HG03060 (cell line): ENCODE measurements around the gene CFAP74.

ENCODE experiments used
- ATAC-seq: cut with Tn5 transposase; IDR thresholded peaks from one replicate; pipeline ENCODE4 v1.9.1; 2021; ENCODE audit warnings: low read depth, moderate number of reproducible peaks; ENCODE audit not compliant: unreplicated experiment

Gene CFAP74

DNA sequence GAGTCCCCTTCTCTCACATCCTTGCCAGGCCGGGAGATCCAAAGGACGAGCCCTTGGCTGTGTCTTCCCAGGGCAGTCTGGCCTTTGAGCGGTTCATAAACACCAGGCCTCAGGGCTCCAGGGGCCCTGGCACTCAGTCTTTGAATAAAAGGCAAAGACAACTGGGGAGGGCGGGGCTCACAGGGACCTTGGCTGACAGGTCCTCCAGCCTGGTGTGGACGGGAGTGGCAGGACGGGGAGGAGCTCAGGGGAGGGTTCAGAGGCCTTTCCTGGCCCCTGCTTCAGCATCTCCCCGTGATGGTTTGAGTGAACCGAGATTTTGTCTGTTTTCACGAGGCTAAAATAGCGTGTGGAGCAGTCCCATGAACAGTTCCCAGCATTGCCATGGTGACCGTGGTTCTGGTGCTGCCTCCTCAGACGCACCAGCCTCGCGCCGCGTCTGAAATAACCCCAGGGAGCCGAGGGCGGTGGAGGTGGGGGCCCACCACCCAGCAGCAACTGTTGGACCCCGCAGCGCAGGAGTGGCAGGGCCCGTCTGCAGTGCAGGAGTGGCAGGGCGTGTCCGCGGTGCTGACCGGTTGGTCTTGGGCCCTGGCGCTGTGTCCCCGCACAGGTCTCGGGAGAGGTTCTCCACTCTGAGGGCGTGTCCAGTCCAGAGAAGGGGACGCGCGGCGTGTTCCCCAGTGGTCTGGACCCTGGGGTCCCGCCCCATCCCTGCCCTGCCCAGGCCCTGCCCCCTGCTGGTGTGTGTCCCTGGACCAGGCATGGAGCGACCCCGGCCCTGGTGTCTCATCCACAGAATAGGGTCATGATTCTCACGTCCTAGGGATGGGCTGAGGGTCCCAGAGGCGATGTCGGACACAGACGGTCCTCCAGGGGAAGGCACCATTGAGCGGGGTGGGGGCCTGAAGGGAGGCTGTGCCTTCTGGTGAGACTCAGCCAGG is 39.5 kb upstream of the CFAP74 start:
- no peak for ATAC-seq

DNA sequence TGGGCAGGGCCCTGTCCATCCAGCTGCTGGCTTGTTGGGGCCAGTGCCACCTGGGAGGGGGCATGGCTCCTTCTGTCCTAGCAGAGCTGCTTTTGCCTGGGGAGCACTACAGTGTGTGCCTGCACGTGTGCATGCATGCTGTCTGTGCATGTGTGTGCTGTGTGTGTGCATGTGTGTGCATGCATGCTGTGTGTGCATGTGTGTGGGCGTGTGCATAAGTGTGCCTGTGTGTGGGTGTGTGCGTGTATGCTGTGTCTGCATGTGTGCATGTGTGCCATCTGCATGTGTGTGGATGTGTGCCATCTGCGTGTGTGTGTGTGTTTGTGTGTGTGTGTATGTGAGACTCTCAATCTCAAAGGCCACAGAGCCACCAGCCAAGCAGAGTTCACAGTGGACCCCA is 38.3 kb upstream of the CFAP74 start:
- no peak for ATAC-seq

DNA sequence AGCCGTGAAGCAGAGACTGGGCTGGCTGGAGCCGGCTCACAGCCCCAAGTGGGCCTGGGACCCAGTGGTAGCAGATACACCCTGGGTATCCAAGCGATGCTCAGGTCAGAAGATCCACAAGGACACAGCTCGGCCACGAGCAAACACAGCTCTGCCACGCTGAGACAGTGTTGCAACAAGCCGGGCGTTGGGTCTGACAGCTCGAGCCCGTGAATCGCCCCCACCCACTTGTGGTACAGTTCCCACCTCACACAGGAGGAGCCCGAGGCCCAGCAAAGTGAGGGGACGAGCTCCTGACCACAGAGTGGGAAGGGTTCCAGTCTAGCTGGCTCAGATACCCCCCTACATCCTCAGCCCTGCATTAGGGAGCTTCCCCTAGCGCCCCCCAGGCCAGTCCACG is 37.7 kb upstream of the CFAP74 start:
- no peak for ATAC-seq

DNA sequence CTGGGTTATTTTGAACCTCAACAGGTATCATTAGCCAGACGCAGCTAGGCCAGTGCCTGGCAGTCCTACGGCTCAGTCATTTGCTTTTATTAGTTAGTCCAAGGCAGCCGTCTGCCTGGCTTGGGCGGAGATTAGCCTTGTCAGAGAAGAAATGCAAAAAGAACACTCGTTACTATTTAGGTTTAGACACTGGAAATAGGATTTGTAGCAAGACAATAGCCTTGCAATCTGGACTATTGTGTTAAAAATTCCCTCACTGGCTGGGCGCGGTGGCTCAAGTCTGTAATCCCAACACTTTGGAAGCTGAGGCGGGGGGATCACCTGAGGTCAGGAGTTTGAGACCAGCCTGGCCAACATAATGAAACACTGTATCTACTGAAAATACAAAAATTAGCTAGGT is 35.7 kb upstream of the CFAP74 start:
- no peak for ATAC-seq

DNA sequence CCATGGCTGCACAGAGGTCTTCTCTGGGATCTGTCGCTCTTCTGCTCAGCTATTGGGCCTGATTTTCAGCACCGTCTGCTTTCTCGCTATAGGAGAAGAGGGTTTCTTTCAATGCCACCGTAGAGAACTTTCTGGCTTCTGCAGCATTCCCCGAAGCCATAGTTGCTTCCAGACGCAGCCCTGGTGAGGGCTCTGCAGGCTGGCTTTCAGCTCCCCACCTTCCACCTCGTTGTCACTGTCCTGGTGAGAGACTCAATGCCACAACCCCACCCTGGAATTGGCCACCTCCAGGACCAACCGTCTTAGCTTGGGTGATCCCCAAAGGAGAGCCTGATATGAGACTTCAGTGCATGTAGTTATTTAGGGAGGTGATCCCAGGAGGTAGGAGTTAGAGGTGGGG is 34.6 kb upstream of the CFAP74 start:
- no peak for ATAC-seq

DNA sequence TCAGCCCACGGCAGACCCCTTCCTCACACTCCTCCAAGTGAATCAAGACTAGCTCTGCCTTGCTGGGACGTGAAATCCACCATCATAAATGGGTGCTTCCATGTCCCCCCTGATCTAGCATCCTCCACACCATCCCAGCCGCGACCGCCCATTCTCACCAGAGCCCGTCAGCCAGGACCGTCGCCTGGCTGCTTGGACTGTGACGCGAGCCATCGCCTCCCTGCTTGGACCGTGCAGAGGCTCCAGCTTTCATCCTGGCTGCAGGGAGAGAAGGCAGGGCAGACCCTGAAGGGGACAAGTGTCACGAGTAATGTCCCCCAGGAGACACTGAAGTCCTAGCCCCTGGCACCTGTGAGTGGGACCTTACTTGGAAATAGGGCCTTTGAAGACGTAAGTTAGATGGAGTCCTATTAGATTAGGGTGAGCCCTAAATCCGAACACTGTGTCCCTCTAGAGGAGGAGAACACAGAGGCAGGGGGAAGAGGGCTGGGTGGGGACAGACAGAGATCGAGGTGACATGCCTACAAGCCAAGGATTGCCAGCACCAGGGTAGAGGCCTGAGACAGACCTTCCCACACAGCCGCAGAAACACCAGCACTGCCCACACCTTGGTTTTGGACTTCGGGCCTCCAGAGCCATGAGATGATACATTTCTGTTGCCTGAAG is 33.9 kb upstream of the CFAP74 start:
- ATAC-seq = no peak

DNA sequence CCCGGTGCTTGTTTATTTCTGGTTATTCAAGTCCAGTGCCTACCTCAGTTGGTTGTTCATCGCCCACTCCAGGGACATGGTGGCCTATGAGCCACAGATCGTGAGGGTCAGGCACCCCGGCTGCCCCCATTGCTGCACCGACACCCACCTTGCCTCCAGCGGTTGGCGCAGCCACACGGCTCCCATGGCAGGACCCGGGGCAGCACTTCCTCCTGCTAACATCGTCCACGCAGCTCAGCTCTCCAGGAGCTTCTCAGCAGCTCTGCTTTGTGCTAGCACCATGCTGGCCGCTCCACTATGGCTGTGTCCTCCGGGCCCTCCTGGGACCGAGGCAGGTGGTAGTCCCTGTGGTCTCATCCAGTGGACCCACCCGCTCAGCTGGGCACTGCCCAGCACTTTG is 32.7 kb upstream of the CFAP74 start:
- ATAC-seq = no peak

DNA sequence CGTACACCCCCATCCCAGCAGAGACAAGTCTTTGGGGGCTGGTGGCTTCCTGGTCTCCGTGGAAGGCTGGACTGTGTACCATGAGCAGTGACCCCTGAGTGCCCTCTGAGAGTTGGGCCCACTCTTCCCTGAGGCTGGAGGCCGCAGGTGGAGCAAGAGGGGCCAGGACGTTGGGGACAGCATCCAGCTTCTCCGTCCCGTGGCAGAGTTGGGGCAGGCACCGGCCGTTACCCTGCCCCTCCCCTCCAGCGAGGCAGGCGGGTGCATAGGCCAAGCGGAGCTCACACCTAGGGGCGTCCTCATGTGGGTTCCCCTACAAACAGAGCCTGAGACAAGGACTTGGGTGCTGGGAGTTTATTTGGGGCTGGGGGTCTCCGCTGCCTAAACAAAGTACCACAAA is 29.6 kb upstream of the CFAP74 start:
- ATAC-seq = no peak

DNA sequence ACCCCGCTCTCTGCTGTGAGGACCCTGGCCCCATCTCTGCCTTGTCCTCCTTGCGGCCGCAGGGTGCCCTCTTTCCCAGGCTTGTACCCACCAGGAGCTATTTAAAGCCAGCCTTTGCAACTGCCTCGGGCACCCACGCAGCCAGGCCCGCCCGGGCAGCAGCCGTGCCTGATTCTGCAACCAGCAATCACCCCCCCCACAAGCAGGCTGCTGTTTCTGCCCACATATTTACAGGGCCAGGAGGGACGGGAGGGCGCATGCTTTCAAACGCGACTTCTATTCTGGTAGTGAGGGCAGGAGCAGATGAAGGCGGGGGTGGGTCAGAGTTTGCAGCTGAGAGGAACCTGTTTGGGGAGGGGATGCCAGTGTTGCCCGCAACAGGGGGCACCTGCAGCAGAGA is 29.2 kb upstream of the CFAP74 start:
- no peak for ATAC-seq

DNA sequence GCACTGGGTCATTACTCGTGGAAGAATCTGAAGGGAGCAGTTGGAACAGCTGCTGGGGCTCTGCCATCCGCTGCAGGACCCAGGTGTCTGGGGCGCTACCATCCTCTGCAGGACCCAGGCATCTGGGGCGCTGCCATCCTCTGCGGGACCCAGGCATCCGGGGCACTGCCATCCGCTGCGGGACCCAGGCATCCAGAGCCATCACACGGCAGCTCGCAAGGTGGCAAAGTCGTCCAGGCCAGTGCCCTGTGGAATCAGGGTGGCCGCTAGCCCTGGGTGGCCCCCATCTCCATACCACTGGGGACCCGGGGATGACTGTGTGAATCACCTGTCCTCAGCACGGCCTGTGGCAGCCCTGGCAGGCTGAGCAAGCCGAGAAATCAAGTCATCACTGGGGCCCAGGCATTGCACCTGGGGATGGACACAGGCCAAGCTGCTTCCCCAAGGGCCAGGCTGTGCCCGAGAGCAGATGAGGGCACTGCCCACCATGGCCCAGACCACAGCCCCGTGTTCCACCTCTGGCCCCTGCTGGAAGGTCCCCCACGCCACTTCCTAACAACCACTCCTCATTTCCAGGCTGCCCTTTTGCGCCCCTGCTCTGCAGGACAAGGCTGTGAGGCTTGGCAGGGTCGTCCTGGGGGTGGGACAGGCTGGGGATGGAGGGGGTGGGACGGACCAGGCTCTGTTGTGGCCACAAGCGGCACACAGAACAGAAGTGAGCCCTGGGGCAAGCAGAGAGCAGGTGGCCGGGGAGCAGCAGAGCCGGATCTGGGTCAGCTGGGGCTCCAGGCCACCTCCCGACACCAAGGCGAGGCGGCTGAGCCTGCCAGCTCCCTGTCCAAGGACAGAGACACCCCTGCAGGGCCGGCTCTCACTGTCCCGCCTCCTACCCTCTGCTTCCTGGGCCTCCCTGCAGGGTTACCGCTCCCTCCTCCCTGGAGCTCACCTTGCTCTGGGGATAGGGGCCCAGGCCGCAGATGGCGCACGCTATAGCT is 28.3 kb upstream of the CFAP74 start:
- ATAC-seq = no peak

DNA sequence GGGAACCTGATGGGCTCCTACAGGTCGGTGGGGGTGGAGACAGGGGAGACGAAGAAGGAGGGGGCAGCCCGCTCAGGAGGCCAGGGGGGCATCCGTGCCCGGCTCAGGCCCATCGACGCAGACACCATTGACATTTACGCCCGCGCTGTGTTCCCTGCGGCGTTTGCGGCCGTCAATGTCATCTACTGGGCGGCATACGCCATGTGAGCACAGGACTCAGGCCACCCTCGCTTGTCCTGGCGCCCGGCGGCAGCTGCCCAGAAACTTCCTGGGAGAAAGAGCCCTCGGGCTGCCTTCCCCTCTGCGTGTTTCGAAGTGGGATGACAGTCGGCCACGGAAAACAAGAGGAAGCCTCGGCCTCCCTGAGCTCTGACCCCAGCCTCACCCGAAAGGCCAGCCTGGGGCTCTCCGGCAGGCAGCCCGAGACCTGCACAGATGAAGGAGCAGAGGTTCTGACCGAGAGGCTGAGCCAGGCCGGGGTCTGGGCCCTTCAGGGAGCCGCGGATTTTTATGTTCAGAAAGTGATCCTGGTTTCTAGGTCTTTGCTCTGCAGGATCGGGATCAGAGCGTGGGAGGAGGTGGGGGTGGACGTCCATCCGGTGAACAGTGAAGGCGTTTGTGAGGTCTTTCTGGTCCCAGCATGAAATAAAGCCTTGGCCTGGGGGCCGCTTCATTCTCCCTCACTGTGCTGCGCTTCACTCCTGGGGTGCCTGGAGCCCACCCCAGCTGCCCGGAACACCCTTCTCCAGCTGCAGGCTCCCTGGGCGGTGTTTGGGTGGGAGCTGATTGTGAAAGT is 26.7 kb upstream of the CFAP74 start:
- ATAC-seq = no peak

DNA sequence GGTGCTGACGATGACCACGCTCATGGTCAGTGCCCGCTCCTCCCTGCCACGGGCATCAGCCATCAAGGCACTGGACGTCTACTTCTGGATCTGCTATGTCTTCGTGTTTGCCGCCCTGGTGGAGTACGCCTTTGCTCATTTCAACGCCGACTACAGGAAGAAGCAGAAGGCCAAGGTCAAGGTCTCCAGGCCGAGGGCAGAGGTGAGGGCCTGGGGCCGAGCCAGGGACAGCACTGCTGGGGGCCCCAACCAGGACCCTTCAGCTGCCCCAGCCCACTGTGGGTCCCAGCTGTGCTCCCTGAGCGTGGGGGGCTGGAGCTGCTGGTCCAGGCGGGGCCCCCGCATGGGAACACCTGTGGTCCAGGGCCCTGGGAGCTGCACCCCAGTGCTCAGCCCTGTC is 26.0 kb upstream of the CFAP74 start:
- ATAC-seq = no peak

DNA sequence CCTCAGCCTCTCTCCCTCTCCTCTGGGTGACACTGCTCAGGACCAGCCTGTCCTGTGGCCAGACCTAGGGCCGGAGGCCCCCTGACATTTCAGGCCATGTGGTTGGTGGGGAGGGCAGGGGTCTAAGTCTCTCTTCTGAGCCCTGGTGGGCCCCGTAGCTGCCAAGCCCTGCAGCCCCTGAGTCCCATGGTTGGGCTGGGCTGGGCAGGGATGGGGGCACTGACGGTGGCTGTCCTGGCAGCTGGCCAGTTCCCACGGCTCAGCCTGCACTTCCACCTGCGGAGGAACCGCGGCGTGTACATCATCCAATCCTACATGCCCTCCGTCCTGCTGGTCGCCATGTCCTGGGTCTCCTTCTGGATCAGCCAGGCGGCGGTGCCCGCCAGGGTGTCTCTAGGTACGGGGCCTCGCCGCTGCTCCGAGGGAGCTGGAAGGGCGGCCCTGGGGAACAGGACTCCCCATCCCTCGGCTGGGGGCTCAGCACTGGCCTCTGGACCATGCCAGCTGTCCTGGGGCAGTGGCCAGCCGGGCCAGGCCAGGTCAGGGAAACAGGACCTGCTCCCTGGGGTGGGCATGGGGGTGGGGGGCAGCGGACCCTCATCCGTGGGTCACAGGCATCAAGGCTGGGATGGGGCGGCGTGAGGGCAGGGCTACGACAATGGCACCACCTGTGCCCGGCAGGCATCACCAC is 25.4 kb upstream of the CFAP74 start:
- no peak for ATAC-seq

DNA sequence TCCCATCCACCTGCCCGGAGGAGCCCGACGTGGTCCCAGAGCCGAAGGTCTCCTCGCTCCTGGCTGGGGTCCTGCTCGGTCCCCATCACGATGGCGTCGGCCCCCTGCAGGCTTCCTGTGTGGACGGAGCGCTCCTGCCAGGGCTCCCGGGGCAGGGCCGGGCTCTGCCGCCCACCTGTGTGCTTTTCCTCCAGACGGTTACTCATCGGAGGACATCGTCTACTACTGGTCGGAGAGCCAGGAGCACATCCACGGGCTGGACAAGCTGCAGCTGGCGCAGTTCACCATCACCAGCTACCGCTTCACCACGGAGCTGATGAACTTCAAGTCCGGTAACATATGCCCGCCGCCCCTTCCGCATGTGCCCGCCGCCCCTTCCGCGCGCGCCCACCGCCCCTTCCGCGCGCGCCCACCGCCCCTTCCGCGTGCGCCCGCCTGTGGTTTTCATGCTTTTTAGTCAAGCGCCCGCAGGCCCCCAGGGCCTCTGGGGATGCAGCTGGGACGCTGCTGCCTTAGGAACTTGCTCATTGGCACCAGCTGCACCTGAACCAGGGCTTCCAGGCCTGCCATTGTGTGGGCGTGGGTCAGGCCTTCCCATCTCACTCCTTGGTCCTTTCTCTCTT is 24.5 kb upstream of the CFAP74 start:
- no peak for ATAC-seq

DNA sequence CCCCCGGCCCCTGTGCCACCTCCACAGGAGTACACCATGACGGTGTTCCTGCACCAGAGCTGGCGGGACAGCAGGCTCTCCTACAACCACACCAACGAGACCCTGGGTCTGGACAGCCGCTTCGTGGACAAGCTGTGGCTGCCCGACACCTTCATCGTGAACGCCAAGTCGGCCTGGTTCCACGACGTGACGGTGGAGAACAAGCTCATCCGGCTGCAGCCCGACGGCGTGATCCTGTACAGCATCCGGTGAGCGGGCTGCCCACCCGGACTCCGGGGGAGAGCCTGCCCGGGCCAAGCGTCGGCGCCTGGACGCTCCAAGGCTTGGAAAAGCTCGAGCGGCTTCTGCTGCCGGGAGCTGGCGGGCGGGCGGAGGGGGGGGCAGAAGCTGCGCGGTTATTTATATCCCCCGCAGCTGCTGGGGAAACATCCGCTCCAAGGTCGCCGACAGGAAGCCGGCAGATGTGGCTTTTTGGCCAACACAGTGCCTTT is 21.9 kb upstream of the CFAP74 start:
- no peak for ATAC-seq

DNA sequence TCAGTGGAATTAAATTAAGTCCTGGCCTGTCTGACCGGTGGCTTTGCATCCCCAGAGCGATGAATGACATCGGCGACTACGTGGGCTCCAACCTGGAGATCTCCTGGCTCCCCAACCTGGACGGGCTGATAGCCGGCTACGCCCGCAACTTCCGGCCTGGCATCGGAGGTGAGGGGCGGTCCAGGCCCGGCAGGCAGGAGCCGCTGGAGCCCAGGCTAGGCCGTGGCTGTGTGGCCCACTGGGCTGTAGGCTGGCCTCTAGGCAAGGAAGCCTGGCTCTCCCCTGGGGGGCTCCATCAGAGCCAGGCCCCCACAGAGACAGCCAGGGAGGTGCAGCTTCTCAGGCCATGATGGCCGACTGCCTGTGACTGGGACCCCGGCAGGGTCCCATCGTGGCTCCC is 21.3 kb upstream of the CFAP74 start:
- no peak for ATAC-seq

DNA sequence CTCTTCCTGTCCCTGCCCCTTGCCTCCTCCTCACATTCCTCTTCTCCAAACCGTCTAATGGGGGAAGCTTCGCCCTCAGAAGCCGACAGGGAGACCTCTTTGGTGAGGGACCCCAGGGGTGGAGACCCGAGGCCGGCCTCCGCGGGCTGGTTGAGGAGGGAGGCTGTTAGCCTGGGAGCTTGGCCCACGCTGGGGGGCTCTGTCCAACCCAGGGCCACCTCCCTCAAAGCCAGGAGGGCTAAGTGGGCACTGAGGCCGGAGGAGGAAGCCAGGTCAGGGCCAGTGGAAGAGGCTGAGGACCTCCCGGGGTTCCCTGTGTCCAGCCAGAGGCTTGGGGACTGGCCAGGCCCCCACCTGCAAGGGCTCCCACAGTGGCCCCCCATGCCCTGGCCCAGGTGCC is 20.9 kb upstream of the CFAP74 start:
- ATAC-seq = no peak

DNA sequence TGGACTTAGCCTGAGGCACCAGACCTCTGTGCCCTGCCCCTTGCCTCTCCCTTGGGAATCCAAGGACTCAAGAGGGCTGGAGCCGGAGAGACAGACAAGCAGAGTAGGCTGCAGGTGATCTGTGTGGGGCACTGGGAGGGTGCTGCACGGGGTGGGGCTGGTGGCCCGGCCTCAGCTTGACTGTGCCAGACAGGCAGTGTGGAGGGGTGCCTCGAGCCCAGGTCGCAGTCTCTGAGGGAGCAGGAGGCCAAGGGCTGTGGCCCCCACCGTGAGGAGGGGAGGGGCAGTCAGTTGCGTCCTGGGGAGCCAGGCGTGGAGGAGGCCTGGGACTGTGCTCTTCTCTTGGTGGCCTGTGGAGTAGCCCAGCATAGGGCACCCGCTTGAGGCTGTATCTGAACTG is 19.6 kb upstream of the CFAP74 start:
- no peak for ATAC-seq
